NCI-H748 treated with DMSO at 0.1 percent for 48 hours (cell line): ENCODE data around the gene S100A16.
A peak's percentile ranks its signal among the peaks of the same experiment; 100 is the strongest.
"Not testable (repeated sequence)": the region's sequence is repeated elsewhere in the genome, so short reads cannot be mapped to it uniquely, and the experiment has no call there.

Experiments
- DNase-seq: peaks from one replicate; lab custom pipeline; 2025; lab: John Stamatoyannopoulos, UW

Gene S100A16

GRCh38 chr1:153586347-153586746, 26.6 kb downstream of the S100A16 start:
- no peak for DNase-seq

GRCh38 chr1:153585006-153585405, 27.9 kb downstream of the S100A16 start:
- no peak for DNase-seq

- DNase-seq = no peak
These were observed 29.0 kb downstream of the S100A16 start for GRCh38 chr1:153583976-153584375.

GRCh38 chr1:153583514-153583913, 29.4 kb downstream of the S100A16 start:
- DNase-seq = not testable (repeated sequence)

- not testable (repeated sequence) for DNase-seq
These were observed 30.1 kb downstream of the S100A16 start for GRCh38 chr1:153582836-153583235.

GRCh38 chr1:153578936-153579335, 34.0 kb downstream of the S100A16 start:
- DNase-seq = no peak

- no peak for DNase-seq
These were observed 34.4 kb downstream of the S100A16 start for GRCh38 chr1:153578490-153578889.

- DNase-seq = no peak
These were observed 35.3 kb downstream of the S100A16 start for GRCh38 chr1:153577624-153578051.

GRCh38 chr1:153577138-153577537, 35.8 kb downstream of the S100A16 start:
- no peak for DNase-seq

GRCh38 chr1:153575497-153575896, 37.4 kb downstream of the S100A16 start:
- DNase-seq = not testable (repeated sequence)

GRCh38 chr1:153575081-153575491, 37.9 kb downstream of the S100A16 start:
- not testable (repeated sequence) for DNase-seq

GRCh38 chr1:153573351-153573750, 39.6 kb downstream of the S100A16 start:
- no peak for DNase-seq

- peak; percentile 16 for DNase-seq
These were observed 40.3 kb downstream of the S100A16 start for GRCh38 chr1:153572569-153573015.

- no peak for DNase-seq
These were observed 41.2 kb downstream of the S100A16 start for GRCh38 chr1:153571706-153572105.

GRCh38 chr1:153570874-153571273, 42.1 kb downstream of the S100A16 start:
- no peak for DNase-seq

GRCh38 chr1:153569465-153569864, 43.5 kb downstream of the S100A16 start:
- no peak for DNase-seq

- peak; percentile 78 for DNase-seq
These were observed 44.4 kb downstream of the S100A16 start for GRCh38 chr1:153568367-153569099.

GRCh38 chr1:153567621-153568366, 45.1 kb downstream of the S100A16 start:
- no peak for DNase-seq

- no peak for DNase-seq
These were observed 46.2 kb downstream of the S100A16 start for GRCh38 chr1:153566414-153567371.

GRCh38 chr1:153565529-153566374, 47.2 kb downstream of the S100A16 start, which contains the start of gene S100A2:
S100A2 (minus strand) TSS chr1:153565844; CDS start chr1:153563877, 1,967 bp downstream.
- no peak for DNase-seq

- DNase-seq = no peak
These were observed 48.9 kb downstream of the S100A16 start for GRCh38 chr1:153563991-153564390.
